ENCODE results near the gene UBE2D3. TPM values are rescaled to one million over a fixed set of nuclear protein-coding genes. Genes with fewer than 3 reads are reported as not detected.

The UBE2D3 gene
- total RNA-seq, 4 donors from 2014 or later = 436 to 523 (median 488) TPM

- H3K4me3 ChIP-seq = no peak overlapping the region
- 67% methylated on average over 2 of the region's 2 CpGs for WGBS
- H3K4me1 ChIP-seq = no peaks in the 10 kb centered on the region
- no peaks in the 10 kb centered on the region for H3K36me3 ChIP-seq
- no peak for TF ChIP-seq CTCF (IDR thresholded peaks at IDR 0.05)
- no peak for TF ChIP-seq POLR2A (IDR thresholded peaks at IDR 0.05)
- no peak for TF ChIP-seq POLR2AphosphoS5 (IDR thresholded peaks at IDR 0.05)
- H3K27ac ChIP-seq = no peak overlapping the region
- DNase-seq (ENCODE audit: low spot score in 2 of 2) = no peak
- H3K27me3 ChIP-seq = no peaks in the 10 kb centered on the region
- H3K9me3 ChIP-seq = no peaks in the 10 kb centered on the region
These were observed 53.1 kb downstream of the UBE2D3 start for GRCh38 chr4:102774254-102774653.

- H3K36me3 ChIP-seq = no peaks in the 10 kb centered on the region
- DNase-seq (ENCODE audit: low spot score in 2 of 2) = no peak
- H3K9me3 ChIP-seq = no peaks in the 10 kb centered on the region
- 79% methylated on average over 4 of the region's 4 CpGs for WGBS
- H3K4me3 ChIP-seq = no peak overlapping the region
- no peak for TF ChIP-seq POLR2AphosphoS5 (IDR thresholded peaks at IDR 0.05)
- no peaks in the 10 kb centered on the region for H3K4me1 ChIP-seq
- no peak overlapping the region for H3K27ac ChIP-seq
- no peaks in the 10 kb centered on the region for H3K27me3 ChIP-seq
These were observed 54.5 kb downstream of the UBE2D3 start for GRCh38 chr4:102772738-102773340.

- no peaks in the 10 kb centered on the region for H3K9me3 ChIP-seq
- no peak for DNase-seq (ENCODE audit: low spot score in 2 of 2)
- peaks cover 11% of the 10 kb centered on the region for H3K4me1 ChIP-seq
- H3K27ac ChIP-seq = no peak overlapping the region
- no peaks in the 10 kb centered on the region for H3K36me3 ChIP-seq
- no peaks in the 10 kb centered on the region for H3K27me3 ChIP-seq
- TF ChIP-seq POLR2A (IDR thresholded peaks at IDR 0.05) (no peak), CTCF (IDR thresholded peaks at IDR 0.05) (no peak), POLR2AphosphoS5 (IDR thresholded peaks at IDR 0.05) (no peak), EP300 (IDR thresholded peaks at IDR 0.05) (no peak)
- WGBS = 90% methylated on average over 3 of the region's 3 CpGs
- H3K4me3 ChIP-seq = no peak overlapping the region
These were observed 62.5 kb downstream of the UBE2D3 start for GRCh38 chr4:102764901-102765300.

GRCh38 chr4:102761906-102762305 lies 65.4 kb downstream of the UBE2D3 start:
- Histone ChIP-seq H3K27ac (no peak overlapping the region), H3K4me1 (peaks cover 20% of the 10 kb centered on the region), H3K9me3 (no peaks in the 10 kb centered on the region), H3K4me3 (peak overlapping the region; percentile 81), H3K27me3 (no peaks in the 10 kb centered on the region), H3K36me3 (no peaks in the 10 kb centered on the region)
- no peak for TF ChIP-seq POLR2A (IDR thresholded peaks at IDR 0.05)
- no peak for TF ChIP-seq POLR2AphosphoS5 (IDR thresholded peaks at IDR 0.05)
- TF ChIP-seq CTCF (IDR thresholded peaks at IDR 0.05) = no peak
- no peak for TF ChIP-seq EP300 (IDR thresholded peaks at IDR 0.05)
- WGBS = 79% methylated on average over 14 of the region's 14 CpGs
- DNase-seq (ENCODE audit: low spot score in 2 of 2) = no peak

- 4% methylated on average over 14 of the region's 15 CpGs for WGBS
- TF ChIP-seq POLR2A (IDR thresholded peaks at IDR 0.05) (no peak), CTCF (IDR thresholded peaks at IDR 0.05) (no peak), EP300 (IDR thresholded peaks at IDR 0.05) (no peak), POLR2AphosphoS5 (IDR thresholded peaks at IDR 0.05) (no peak)
- no peak for DNase-seq (ENCODE audit: low spot score in 2 of 2)
These were observed 66.1 kb downstream of the UBE2D3 start for GRCh38 chr4:102761296-102761701.

More at GRCh38 chr4:102761296-102761701, 66.1 kb downstream of the UBE2D3 start:
- H3K27me3 ChIP-seq = no peaks in the 10 kb centered on the region
- H3K27ac ChIP-seq = peak overlapping the region; percentile 89
- H3K9me3 ChIP-seq = no peaks in the 10 kb centered on the region
- peak overlapping the region; percentile 81 for H3K4me3 ChIP-seq
- H3K4me1 ChIP-seq = peaks cover 20% of the 10 kb centered on the region
- H3K36me3 ChIP-seq = no peaks in the 10 kb centered on the region

Measured in suprapubic skin (tissue), 4 donors.